HG02588 (cell line): ENCODE measurements around the gene UNC13C.

Experiments used
- ATAC-seq: cut with Tn5 transposase; IDR thresholded peaks from one replicate; pipeline ENCODE4 v1.9.1; 2021; ENCODE audit warnings: mild to moderate bottlenecking, moderate library complexity; ENCODE audit not compliant: unreplicated experiment

The UNC13C gene

GRCh38 chr15:54288049-54288448, 309.8 kb downstream of the UNC13C start:
- ATAC-seq, result no peak

GRCh38 chr15:54289590-54290136, 311.4 kb downstream of the UNC13C start:
- peak; percentile 62 for ATAC-seq

- ATAC-seq, result no peak
Measured at GRCh38 chr15:54298396-54298795, 320.2 kb downstream of the UNC13C start.

GRCh38 chr15:54304321-54304720, 326.1 kb downstream of the UNC13C start:
- no peak for ATAC-seq

GRCh38 chr15:54305138-54305537, 326.9 kb downstream of the UNC13C start:
- ATAC-seq, result no peak

GRCh38 chr15:54307252-54307902, 329.1 kb downstream of the UNC13C start:
- ATAC-seq, result no peak

- ATAC-seq, result no peak
Measured at GRCh38 chr15:54307926-54308325, 329.7 kb downstream of the UNC13C start.

GRCh38 chr15:54312528-54312927, 334.3 kb downstream of the UNC13C start:
- ATAC-seq, result no peak

GRCh38 chr15:54321426-54321825, 343.2 kb downstream of the UNC13C start:
- ATAC-seq, result no peak

- no peak for ATAC-seq
Measured at GRCh38 chr15:54322341-54322740, 344.1 kb downstream of the UNC13C start.

- no peak for ATAC-seq
Measured at GRCh38 chr15:54345301-54345700, 367.1 kb downstream of the UNC13C start.

GRCh38 chr15:54345827-54346226, 367.6 kb downstream of the UNC13C start:
- no peak for ATAC-seq

GRCh38 chr15:54347082-54347827, 369.0 kb downstream of the UNC13C start:
- no peak for ATAC-seq

- no peak for ATAC-seq
Measured at GRCh38 chr15:54353726-54354125, 375.5 kb downstream of the UNC13C start.

GRCh38 chr15:54354341-54354740, 376.1 kb downstream of the UNC13C start:
- no peak for ATAC-seq

GRCh38 chr15:54364961-54365360, 386.7 kb downstream of the UNC13C start:
- ATAC-seq, result no peak

- no peak for ATAC-seq
Measured at GRCh38 chr15:54373332-54373731, 395.1 kb downstream of the UNC13C start.

GRCh38 chr15:54374184-54374952, 396.1 kb downstream of the UNC13C start:
- no peak for ATAC-seq

- ATAC-seq, result no peak
Measured at GRCh38 chr15:54387799-54388198, 409.6 kb downstream of the UNC13C start.

- no peak for ATAC-seq
Measured at GRCh38 chr15:54388746-54389145, 410.5 kb downstream of the UNC13C start.

- no peak for ATAC-seq
Measured at GRCh38 chr15:54410481-54410880, 432.2 kb downstream of the UNC13C start.
